OCI-LY1 (cell line): ENCODE results near the gene ZNF778.
"Not testable (repeated sequence)": the region's sequence is repeated elsewhere in the genome, so short reads cannot be mapped to it uniquely, and the experiment has no call there.

Experiments
- H2AFZ ChIP-seq: fragments of 200-600 bp; sonication (generic), shearing (Covaris generic); 2 replicates; pipeline ENCODE4 v1.6.0; 2014; ENCODE audit warnings: antibody characterized with exemption, mild to moderate bottlenecking, low read length
- H3F3A ChIP-seq: fragments of 200-600 bp; sonication (generic), shearing (Covaris generic); 2 replicates; pipeline ENCODE4 v1.6.0; 2014; ENCODE audit warnings: mild to moderate bottlenecking, antibody characterized with exemption, low read length, moderate library complexity; ENCODE audit not compliant: insufficient read depth
- H3K27ac ChIP-seq: fragments of 200-600 bp; sonication (generic); 2 replicates; pipeline ENCODE4 v1.5.1; 2014; ENCODE audit warnings: low read length, mixed run types, mild to moderate bottlenecking, low read depth; ENCODE audit not compliant: poor library complexity, severe bottlenecking
- H3K27me3 ChIP-seq: fragments of 200-600 bp; sonication (generic); 2 replicates; pipeline ENCODE4 v1.6.0; 2014; ENCODE audit warnings: antibody characterized with exemption, mild to moderate bottlenecking, low read length, moderate library complexity; ENCODE audit not compliant: insufficient read depth
- H3K36me3 ChIP-seq: fragments of 200-600 bp; sonication (generic); 2 replicates; pipeline ENCODE4 v1.6.1; 2014; ENCODE audit warnings: mild to moderate bottlenecking, antibody characterized with exemption, low read length, moderate library complexity, mixed read lengths; ENCODE audit not compliant: insufficient read depth
- H3K4me1 ChIP-seq: fragments of 200-600 bp; sonication (generic); 2 replicates; pipeline ENCODE4 v1.5.1; 2014; ENCODE audit warnings: mild to moderate bottlenecking, low read length, moderate library complexity; ENCODE audit not compliant: insufficient read depth, severe bottlenecking
- H3K4me2 ChIP-seq: fragments of 200-600 bp; sonication (generic), shearing (Covaris generic); 2 replicates; pipeline ENCODE4 v1.6.1; 2014; ENCODE audit warnings: low read length
- H3K4me3 ChIP-seq: fragments of 200-600 bp; sonication (generic); 2 replicates; pipeline ENCODE4 v1.5.1; 2014; ENCODE audit warnings: low read length, low read depth, mild to moderate bottlenecking, mixed read lengths; ENCODE audit not compliant: poor library complexity, severe bottlenecking
- H3K79me2 ChIP-seq: fragments of 200-600 bp; shearing (Covaris generic); 2 replicates; pipeline ENCODE4 v1.6.1; 2016; ENCODE audit warnings: mixed run types, low read length, mixed read lengths; ENCODE audit not compliant: insufficient read depth
- H3K9ac ChIP-seq: fragments of 200-600 bp; sonication (generic), shearing (Covaris generic); 2 replicates; pipeline ENCODE4 v1.6.1; 2014; ENCODE audit warnings: mild to moderate bottlenecking, low read length, mixed read lengths
- H3K9me2 ChIP-seq: fragments of 200-600 bp; sonication (generic), shearing (Covaris generic); 2 replicates; pipeline ENCODE4 v1.6.1; 2014; ENCODE audit warnings: low read depth, mild to moderate bottlenecking, low read length, mixed read lengths
- H3K9me3 ChIP-seq: fragments of 200-600 bp; shearing (Covaris generic); 2 replicates; pipeline ENCODE4 v1.6.1; 2014; ENCODE audit warnings: low read length, mixed read lengths
- H4K20me1 ChIP-seq: fragments of 200-600 bp; sonication (generic), shearing (Covaris generic); 2 replicates; pipeline ENCODE4 v1.6.0; 2016; ENCODE audit warnings: mild to moderate bottlenecking, low read length; ENCODE audit not compliant: insufficient read depth
- EZH2 ChIP-seq: fragments of 200-600 bp; sonication (generic), shearing (Covaris generic); IDR thresholded peaks from 2 replicates; pipeline ENCODE4 v1.8.0; 2017; ENCODE audit warnings: borderline replicate concordance, mixed run types, mild to moderate bottlenecking, antibody characterized with exemption, low read length, moderate library complexity, mixed read lengths
- TF ChIP-seq, protein P1 (sequence below): fragments of 200-600 bp; sonication (generic), shearing (Covaris generic); IDR thresholded peaks from 2 replicates; pipeline ENCODE4 v1.5.1; 2017; ENCODE audit warnings: mild to moderate bottlenecking, antibody characterized with exemption, low read length, moderate library complexity, mixed read lengths

The ZNF778 gene

GRCh38 chr16:89187032-89187769, 30.3 kb upstream of the ZNF778 start:
- no peak overlapping the region for H3K4me3 ChIP-seq
- no peak overlapping the region for H2AFZ ChIP-seq
- H3K9me2 ChIP-seq, result no peaks in the 10 kb centered on the region
- H3K36me3 ChIP-seq, result no peaks in the 10 kb centered on the region
- H3K4me2 ChIP-seq, result no peak overlapping the region
- H3F3A ChIP-seq, result 0 out of 2 replicates have a peak, but pooled peaks cover 6% of the 10 kb centered on the region
- no peaks in the 10 kb centered on the region for H4K20me1 ChIP-seq
- H3K4me1 ChIP-seq, result peaks cover 3% of the 10 kb centered on the region
- no peak overlapping the region for H3K9ac ChIP-seq
- H3K27me3 ChIP-seq, result 0 out of 2 replicates have a peak, but pooled peaks cover 11% of the 10 kb centered on the region
- H3K27ac ChIP-seq, result no peak overlapping the region
- no peaks in the 10 kb centered on the region for H3K79me2 ChIP-seq
- TF ChIP-seq, protein P1, sequence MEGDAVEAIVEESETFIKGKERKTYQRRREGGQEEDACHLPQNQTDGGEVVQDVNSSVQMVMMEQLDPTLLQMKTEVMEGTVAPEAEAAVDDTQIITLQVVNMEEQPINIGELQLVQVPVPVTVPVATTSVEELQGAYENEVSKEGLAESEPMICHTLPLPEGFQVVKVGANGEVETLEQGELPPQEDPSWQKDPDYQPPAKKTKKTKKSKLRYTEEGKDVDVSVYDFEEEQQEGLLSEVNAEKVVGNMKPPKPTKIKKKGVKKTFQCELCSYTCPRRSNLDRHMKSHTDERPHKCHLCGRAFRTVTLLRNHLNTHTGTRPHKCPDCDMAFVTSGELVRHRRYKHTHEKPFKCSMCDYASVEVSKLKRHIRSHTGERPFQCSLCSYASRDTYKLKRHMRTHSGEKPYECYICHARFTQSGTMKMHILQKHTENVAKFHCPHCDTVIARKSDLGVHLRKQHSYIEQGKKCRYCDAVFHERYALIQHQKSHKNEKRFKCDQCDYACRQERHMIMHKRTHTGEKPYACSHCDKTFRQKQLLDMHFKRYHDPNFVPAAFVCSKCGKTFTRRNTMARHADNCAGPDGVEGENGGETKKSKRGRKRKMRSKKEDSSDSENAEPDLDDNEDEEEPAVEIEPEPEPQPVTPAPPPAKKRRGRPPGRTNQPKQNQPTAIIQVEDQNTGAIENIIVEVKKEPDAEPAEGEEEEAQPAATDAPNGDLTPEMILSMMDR, result no peak
- no peak for TF ChIP-seq EZH2
- H3K9me3 ChIP-seq, result no peaks in the 10 kb centered on the region

DNA sequence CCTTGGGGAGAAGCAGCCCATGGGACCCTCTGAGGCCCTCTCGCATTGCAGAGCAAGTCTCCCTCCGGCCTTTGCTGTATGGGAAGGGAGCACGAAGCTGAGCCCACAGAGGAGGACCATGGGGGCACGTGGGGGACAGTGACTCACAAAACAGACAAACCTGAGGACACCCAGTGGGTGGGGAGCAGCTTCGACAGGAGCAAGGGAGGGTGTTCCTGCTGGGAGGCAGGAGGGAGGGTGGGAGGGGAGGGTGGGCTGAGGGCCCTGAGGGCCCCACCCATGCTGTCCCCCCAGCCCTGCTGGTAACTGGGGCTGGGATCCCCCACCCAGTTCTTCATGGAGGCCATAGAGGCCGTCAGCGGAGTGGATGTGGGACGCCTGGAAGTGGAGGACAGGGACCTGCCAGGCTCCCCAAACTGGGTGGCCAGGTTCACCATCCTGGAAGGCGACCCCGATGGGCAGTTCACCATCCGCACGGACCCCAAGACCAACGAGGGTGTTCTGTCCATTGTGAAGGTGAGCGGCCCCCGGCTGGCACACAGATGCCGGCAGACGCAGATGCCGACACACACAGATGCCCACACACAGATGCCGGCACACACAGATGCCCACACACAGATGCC, 29.6 kb upstream of the ZNF778 start:
- Histone ChIP-seq H3F3A (0 out of 2 replicates have a peak, but pooled peaks cover 6% of the 10 kb centered on the region), H3K4me2 (no peak overlapping the region), H3K4me1 (peaks cover 4% of the 10 kb centered on the region), H3K79me2 (no peaks in the 10 kb centered on the region), H3K9ac (no peak overlapping the region), H3K36me3 (no peaks in the 10 kb centered on the region), H4K20me1 (no peaks in the 10 kb centered on the region), H3K4me3 (no peak overlapping the region), H3K27ac (no peak overlapping the region), H2AFZ (no peak overlapping the region), H3K27me3 (0 out of 2 replicates have a peak, but pooled peaks cover 9% of the 10 kb centered on the region), H3K9me2 (no peaks in the 10 kb centered on the region), H3K9me3 (no peaks in the 10 kb centered on the region)
- no peak for TF ChIP-seq EZH2
- TF ChIP-seq, protein P1, result no peak

DNA sequence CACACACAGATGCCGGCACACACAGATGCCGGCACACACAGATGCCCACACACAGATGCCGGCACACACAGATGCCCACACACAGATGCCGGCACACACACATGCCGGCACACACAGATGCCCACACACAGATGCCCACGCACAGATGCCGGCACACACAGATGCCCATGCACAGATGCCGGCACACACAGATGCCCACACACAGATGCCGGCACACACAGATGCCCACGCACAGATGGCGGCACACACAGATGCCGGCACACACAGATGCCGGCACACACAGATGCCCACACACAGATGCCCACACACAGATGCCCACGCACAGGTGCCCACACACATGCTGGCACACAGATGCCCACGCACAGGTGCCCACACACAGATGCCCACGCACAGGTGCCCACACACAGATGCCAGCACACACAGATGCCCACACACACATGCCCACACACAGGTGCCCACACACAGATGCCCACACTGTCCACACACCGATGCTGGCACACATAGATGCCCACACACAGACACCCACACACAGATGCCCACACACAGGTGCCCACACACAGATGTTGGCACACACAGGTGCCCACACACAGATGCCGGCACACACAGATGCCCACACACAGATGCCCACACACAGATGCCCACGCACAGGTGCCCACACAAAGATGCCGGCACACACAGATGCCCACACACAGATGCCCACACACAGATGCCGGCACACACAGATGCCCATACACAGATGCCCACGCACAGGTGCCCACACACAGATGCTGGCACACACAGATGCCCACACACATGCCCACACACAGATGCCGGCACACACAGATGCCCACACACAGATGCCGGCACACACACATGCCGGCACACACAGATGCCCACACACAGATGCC, 28.8 kb upstream of the ZNF778 start:
- H3K9me2 ChIP-seq, H4K20me1 ChIP-seq, H3K27ac ChIP-seq, H3K9ac ChIP-seq, H3K36me3 ChIP-seq, H3K27me3 ChIP-seq, H3K4me1 ChIP-seq, H3K9me3 ChIP-seq, H2AFZ ChIP-seq, H3K4me2 ChIP-seq, H3F3A ChIP-seq, H3K79me2 ChIP-seq, H3K4me3 ChIP-seq: not testable (repeated sequence)
